Upper lobe of right lung (tissue), 1 donor: ENCODE measurements around the gene CAMTA1. TPM values are rescaled to one million over a fixed set of nuclear protein-coding genes. Genes with fewer than 3 reads are reported as not detected.

Experiments used
- ATAC-seq: fragments of 200-7000 bp; cut with Tn5 transposase; one replicate; pipeline ENCODE4 v1.9.1; 2020; ENCODE audit warnings: mild to moderate bottlenecking, moderate library complexity
- DNase-seq: peaks from one replicate; pipeline ENCODE4 v3.0.0-alpha.2; 2020
- H3K27ac ChIP-seq: fragments of 200-600 bp; one replicate; pipeline ENCODE4 v1.8.0; 2022
- H3K27me3 ChIP-seq: fragments of 200-600 bp; one replicate; pipeline ENCODE4 v1.8.0; 2022; ENCODE audit warnings: mild to moderate bottlenecking
- H3K36me3 ChIP-seq: fragments of 200-600 bp; one replicate; pipeline ENCODE4 v1.8.0; 2022
- H3K4me1 ChIP-seq: fragments of 200-600 bp; one replicate; pipeline ENCODE4 v1.8.0; 2022
- H3K4me3 ChIP-seq: fragments of 200-600 bp; one replicate; pipeline ENCODE4 v1.8.0; 2022; ENCODE audit warnings: mild to moderate bottlenecking
- H3K9me3 ChIP-seq: fragments of 200-600 bp; one replicate; pipeline ENCODE4 v1.8.0; 2022
- CTCF ChIP-seq: fragments of 200-600 bp; IDR thresholded peaks from one replicate; pipeline ENCODE4 v1.8.0; 2022; ENCODE audit warnings: antibody characterized with exemption
- intact Hi-C: fragments of 100-400 bp; cut with DNase I; formaldehyde crosslinking; loops from one replicate; pipeline ENCODE4 v1.11.0; 2022
- total RNA-seq: library from RNA; stranded (reverse); fragmentation: NEBNext Ultra II Directional; extraction: Animal tissue kit (Norgen Biotek cat#: 25700); gene quantifications from one replicate; pipeline ENCODE4 v1.2.1, GENCODE V29; 2021
- donor health status: DM: no; HTN: yes; CAD: no; lungs with severe emphysema.

The CAMTA1 gene
- total RNA-seq, 1 donor from 2014 or later: 63.4 TPM

- no peaks in the 10 kb centered on the region for H3K9me3 ChIP-seq
- H3K4me3 ChIP-seq: no peak overlapping the region
- no peaks in the 10 kb centered on the region for H3K36me3 ChIP-seq
- H3K27me3 ChIP-seq: no peaks in the 10 kb centered on the region
- ATAC-seq (no peak), DNase-seq (no peak)
- H3K4me1 ChIP-seq: no peaks in the 10 kb centered on the region
- intact Hi-C loops: no loop called here
- H3K27ac ChIP-seq: no peak overlapping the region
- TF ChIP-seq CTCF: no peak
Observed at GRCh38 chr1:7355646-7356045, 570.4 kb downstream of the CAMTA1 start.

GRCh38 chr1:7356079-7356478, 570.8 kb downstream of the CAMTA1 start:
- H3K4me3 ChIP-seq: no peak overlapping the region
- H3K4me1 ChIP-seq: no peaks in the 10 kb centered on the region
- H3K9me3 ChIP-seq: no peaks in the 10 kb centered on the region
- intact Hi-C loops: no loop called here
- H3K27ac ChIP-seq: no peak overlapping the region
- H3K27me3 ChIP-seq: no peaks in the 10 kb centered on the region
- no peak for ATAC-seq
- H3K36me3 ChIP-seq: no peaks in the 10 kb centered on the region
- no peak for TF ChIP-seq CTCF
- no peak for DNase-seq

- no peak for TF ChIP-seq CTCF
- no peak for DNase-seq
- Histone ChIP-seq H3K27me3 (no peaks in the 10 kb centered on the region), H3K36me3 (no peaks in the 10 kb centered on the region), H3K4me3 (no peak overlapping the region), H3K9me3 (no peaks in the 10 kb centered on the region), H3K27ac (no peak overlapping the region), H3K4me1 (no peaks in the 10 kb centered on the region)
- intact Hi-C loops: no loop called here
- ATAC-seq: no peak
Observed at GRCh38 chr1:7358425-7358824, 573.2 kb downstream of the CAMTA1 start.

GRCh38 chr1:7360526-7360925, 575.3 kb downstream of the CAMTA1 start:
- no peak for ATAC-seq
- no peak for TF ChIP-seq CTCF
- H3K36me3 ChIP-seq: no peaks in the 10 kb centered on the region

GRCh38 chr1:7362947-7363346, 577.7 kb downstream of the CAMTA1 start:
- no peaks in the 10 kb centered on the region for H3K9me3 ChIP-seq
- ATAC-seq (no peak), DNase-seq (no peak)
- intact Hi-C loops: no loop called here
- H3K4me1 ChIP-seq: no peaks in the 10 kb centered on the region
- no peak overlapping the region for H3K27ac ChIP-seq
- H3K36me3 ChIP-seq: no peaks in the 10 kb centered on the region
- H3K27me3 ChIP-seq: no peaks in the 10 kb centered on the region
- no peak for TF ChIP-seq CTCF
- no peak overlapping the region for H3K4me3 ChIP-seq

More at GRCh38 chr1:7360526-7360925, 575.3 kb downstream of the CAMTA1 start:
- Histone ChIP-seq H3K9me3 (no peaks in the 10 kb centered on the region), H3K27ac (no peak overlapping the region), H3K27me3 (no peaks in the 10 kb centered on the region), H3K4me3 (no peak overlapping the region), H3K4me1 (no peaks in the 10 kb centered on the region)
- intact Hi-C loops: no loop called here
- no peak for DNase-seq

GRCh38 chr1:7363450-7363849, 578.2 kb downstream of the CAMTA1 start:
- TF ChIP-seq CTCF: no peak
- DNase-seq: no peak
- no peaks in the 10 kb centered on the region for H3K9me3 ChIP-seq
- intact Hi-C loops: no loop called here
- no peak overlapping the region for H3K27ac ChIP-seq
- no peaks in the 10 kb centered on the region for H3K4me1 ChIP-seq
- ATAC-seq: no peak
- H3K4me3 ChIP-seq: no peak overlapping the region
- H3K36me3 ChIP-seq: no peaks in the 10 kb centered on the region
- H3K27me3 ChIP-seq: no peaks in the 10 kb centered on the region
